GM23248 (cell line): ENCODE data around the gene ANLN.

Experiments used
- EZH2 ChIP-seq: fragments of 200-600 bp; sonication (generic); IDR thresholded peaks from 2 replicates; pipeline ENCODE4 v1.6.1; 2018; ENCODE audit warnings: antibody characterized with exemption, mild to moderate bottlenecking; ENCODE audit not compliant: insufficient read depth, poor library complexity, severe bottlenecking
- EZH2phosphoT487 ChIP-seq: fragments of 200-600 bp; sonication (generic); IDR thresholded peaks from 2 replicates; pipeline ENCODE4 v1.6.1; 2018; ENCODE audit warnings: antibody characterized with exemption, moderate library complexity, mild to moderate bottlenecking, low read depth; ENCODE audit not compliant: insufficient read depth

- TF ChIP-seq EZH2phosphoT487 (no peak), EZH2 (no peak)
These were observed 59.2 kb downstream of the ANLN start for GRCh38 chr7:36448781-36449379.
